Measurements from ENCODE around the gene CDH23. TPM values are rescaled to one million over a fixed set of nuclear protein-coding genes. Genes with fewer than 3 reads are reported as not detected.

The CDH23 gene
- polyA plus RNA-seq, 1 donor from 2014 or later: 6.6 TPM

GRCh38 chr10:71538608-71539260, 142.0 kb downstream of the CDH23 start:
- Histone ChIP-seq H3K27me3 (ENCODE audit: insufficient read depth, low read depth, low read length) (no peaks in the 10 kb centered on the region), H3K9me2 (ENCODE audit: insufficient read depth, low read length) (no peaks in the 10 kb centered on the region), H3K4me2 (ENCODE audit: low read length) (no peak overlapping the region), H3K79me2 (replicated peaks; ENCODE audit: insufficient read depth, low read length) (no peaks in the 10 kb centered on the region), H3K9ac (ENCODE audit: low read length) (no peak overlapping the region), H2AFZ (ENCODE audit: low read depth, low read length) (no peak overlapping the region), H3K4me3 (ENCODE audit: low read length) (no peak overlapping the region), H3F3A (ENCODE audit: insufficient read depth, low read length, poor library complexity, severe bottlenecking) (no peaks in the 10 kb centered on the region), H4K20me1 (ENCODE audit: insufficient read depth) (no peaks in the 10 kb centered on the region), H3K36me3 (ENCODE audit: insufficient read depth, low read length) (no peaks in the 10 kb centered on the region), H3K9me3 (ENCODE audit: low read length) (no peaks in the 10 kb centered on the region), H3K27ac (ENCODE audit: low read length) (no peak overlapping the region)
- TF ChIP-seq, protein P1, sequence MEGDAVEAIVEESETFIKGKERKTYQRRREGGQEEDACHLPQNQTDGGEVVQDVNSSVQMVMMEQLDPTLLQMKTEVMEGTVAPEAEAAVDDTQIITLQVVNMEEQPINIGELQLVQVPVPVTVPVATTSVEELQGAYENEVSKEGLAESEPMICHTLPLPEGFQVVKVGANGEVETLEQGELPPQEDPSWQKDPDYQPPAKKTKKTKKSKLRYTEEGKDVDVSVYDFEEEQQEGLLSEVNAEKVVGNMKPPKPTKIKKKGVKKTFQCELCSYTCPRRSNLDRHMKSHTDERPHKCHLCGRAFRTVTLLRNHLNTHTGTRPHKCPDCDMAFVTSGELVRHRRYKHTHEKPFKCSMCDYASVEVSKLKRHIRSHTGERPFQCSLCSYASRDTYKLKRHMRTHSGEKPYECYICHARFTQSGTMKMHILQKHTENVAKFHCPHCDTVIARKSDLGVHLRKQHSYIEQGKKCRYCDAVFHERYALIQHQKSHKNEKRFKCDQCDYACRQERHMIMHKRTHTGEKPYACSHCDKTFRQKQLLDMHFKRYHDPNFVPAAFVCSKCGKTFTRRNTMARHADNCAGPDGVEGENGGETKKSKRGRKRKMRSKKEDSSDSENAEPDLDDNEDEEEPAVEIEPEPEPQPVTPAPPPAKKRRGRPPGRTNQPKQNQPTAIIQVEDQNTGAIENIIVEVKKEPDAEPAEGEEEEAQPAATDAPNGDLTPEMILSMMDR (IDR thresholded peaks at IDR 0.05; ENCODE audit: poor library complexity, severe bottlenecking): no peak
- TF ChIP-seq EZH2 (IDR thresholded peaks at IDR 0.05; ENCODE audit: borderline replicate concordance, insufficient read depth, low read length, poor library complexity, severe bottlenecking): no peak
- no peak for TF ChIP-seq TAF1 (IDR thresholded peaks at IDR 0.05; ENCODE audit: low read depth)
- no peak for TF ChIP-seq MXI1 (conservative IDR thresholded peaks at IDR 0.05; ENCODE audit: poor library complexity, severe bottlenecking)
- TF ChIP-seq RAD21 (conservative IDR thresholded peaks at IDR 0.05): no peak
- TF ChIP-seq POLR2AphosphoS5 (IDR thresholded peaks at IDR 0.05): no peak
- no peak for TF ChIP-seq SMC3 (conservative IDR thresholded peaks at IDR 0.05; ENCODE audit: poor library complexity)
- TF ChIP-seq EP300 (conservative IDR thresholded peaks at IDR 0.05; ENCODE audit: poor library complexity, severe bottlenecking): no peak
- TF ChIP-seq REST (IDR thresholded peaks at IDR 0.05; ENCODE audit: borderline replicate concordance): no peak

- no peak overlapping the region for H3K4me3 ChIP-seq (ENCODE audit: low read length)
- no peaks in the 10 kb centered on the region for H3F3A ChIP-seq (ENCODE audit: insufficient read depth, low read length, poor library complexity, severe bottlenecking)
- H3K9ac ChIP-seq (ENCODE audit: low read length): no peak overlapping the region
- H3K4me2 ChIP-seq (ENCODE audit: low read length): no peak overlapping the region
- TF ChIP-seq RAD21 (conservative IDR thresholded peaks at IDR 0.05) (no peak), TAF1 (IDR thresholded peaks at IDR 0.05; ENCODE audit: low read depth) (no peak), POLR2AphosphoS5 (IDR thresholded peaks at IDR 0.05) (no peak), EP300 (conservative IDR thresholded peaks at IDR 0.05; ENCODE audit: poor library complexity, severe bottlenecking) (no peak), MXI1 (conservative IDR thresholded peaks at IDR 0.05; ENCODE audit: poor library complexity, severe bottlenecking) (no peak), SMC3 (conservative IDR thresholded peaks at IDR 0.05; ENCODE audit: poor library complexity) (no peak), EZH2 (IDR thresholded peaks at IDR 0.05; ENCODE audit: borderline replicate concordance, insufficient read depth, low read length, poor library complexity, severe bottlenecking) (no peak), REST (IDR thresholded peaks at IDR 0.05; ENCODE audit: borderline replicate concordance) (no peak)
- TF ChIP-seq, protein P1 (IDR thresholded peaks at IDR 0.05; ENCODE audit: poor library complexity, severe bottlenecking): no peak
- no peaks in the 10 kb centered on the region for H3K36me3 ChIP-seq (ENCODE audit: insufficient read depth, low read length)
- H3K9me2 ChIP-seq (ENCODE audit: insufficient read depth, low read length): no peaks in the 10 kb centered on the region
- H3K27me3 ChIP-seq (ENCODE audit: insufficient read depth, low read depth, low read length): no peaks in the 10 kb centered on the region
- H3K79me2 ChIP-seq (replicated peaks; ENCODE audit: insufficient read depth, low read length): no peaks in the 10 kb centered on the region
- H3K27ac ChIP-seq (ENCODE audit: low read length): no peak overlapping the region
- H2AFZ ChIP-seq (ENCODE audit: low read depth, low read length): no peak overlapping the region
- H3K9me3 ChIP-seq (ENCODE audit: low read length): no peaks in the 10 kb centered on the region
- no peaks in the 10 kb centered on the region for H4K20me1 ChIP-seq (ENCODE audit: insufficient read depth)
These were observed 142.9 kb downstream of the CDH23 start for GRCh38 chr10:71539442-71540118.

Data from neural cell (in vitro differentiated cells).